ENCODE results near the gene CSRP3. TPM values are rescaled to one million over a fixed set of nuclear protein-coding genes. Genes with fewer than 3 reads are reported as not detected.
A peak's percentile ranks its signal among the peaks of the same experiment; 100 is the strongest.

Gene CSRP3
- not detected in 2 replicates for total RNA-seq
- 0.15 TPM in 1 of 2 replicates, not detected in the other for polyA plus RNA-seq
- polyA plus RNA-seq (2012), result not detected in 2 replicates
- polyA minus RNA-seq (ENCODE audit: low replicate concordance), result not detected in 2 replicates

DNA sequence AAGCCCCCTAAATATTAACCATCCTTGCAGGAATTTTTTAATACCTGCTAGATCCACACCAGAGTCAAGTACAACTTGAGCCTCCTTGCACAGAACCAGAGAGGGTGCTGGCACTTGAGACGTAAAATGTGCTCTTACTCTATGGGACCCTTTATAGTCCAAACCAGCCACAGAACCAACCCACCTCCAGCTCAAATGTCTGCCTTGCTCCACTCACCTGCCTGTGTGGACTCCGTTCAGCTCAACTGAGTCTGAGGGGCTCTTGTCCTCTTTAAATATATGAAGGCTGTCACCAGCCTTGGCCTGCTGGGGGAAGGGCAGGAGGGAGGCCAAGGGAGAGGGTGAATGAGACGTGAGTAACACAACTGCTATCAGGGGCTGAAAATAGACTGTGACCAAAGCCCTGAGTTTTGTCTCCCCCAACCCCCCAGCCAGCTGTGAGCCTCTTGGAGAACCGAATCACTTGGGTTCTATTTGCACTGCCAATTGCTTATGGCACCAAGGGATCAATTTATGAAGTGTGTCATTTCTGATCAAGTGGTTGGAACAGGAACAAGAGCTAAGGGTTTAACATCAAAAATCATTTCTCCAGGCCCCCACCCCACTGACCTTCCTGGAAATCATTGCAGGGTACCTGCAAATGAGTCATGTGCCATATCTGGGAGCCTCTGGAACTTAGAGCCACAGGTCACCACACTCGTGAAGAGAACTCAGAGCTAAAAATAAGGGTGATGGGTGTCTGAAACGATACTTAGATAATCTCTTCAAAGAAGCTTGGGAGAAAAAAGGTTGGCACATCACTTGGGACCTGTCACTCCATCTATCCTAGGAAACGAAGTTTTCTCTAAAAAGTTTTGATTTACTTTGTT is at the start of gene CSRP3:
TSS of gene CSRP3 (minus strand) at position 247 of the 869 bp plus-strand sequence. CDS start 9,535 bp downstream, outside the sequence.
- Histone ChIP-seq H3K9ac (ENCODE audit: insufficient read depth, low read length) (no peak within 1 kb of the TSS), H3K9me3 (ENCODE audit: control insufficient read depth, insufficient read depth, low read depth, low read length) (no peaks in the 10 kb centered on the region), H3K4me3 (replicated peaks in 1 of 4; ENCODE audit: control extremely low read depth in 1 of 4, insufficient read depth in 1 of 4, low read depth in 3 of 4, low read length in 4 of 4) (no peak within 1 kb of the TSS), H3K27ac (ENCODE audit: insufficient read depth, low read length) (no peak within 1 kb of the TSS), H3K4me2 (ENCODE audit: extremely low read depth, insufficient read depth, low read length) (no peak within 1 kb of the TSS), H4K20me1 (ENCODE audit: control insufficient read depth, extremely low read depth, insufficient read depth, low read length) (no peaks in the 10 kb centered on the region), H3K27me3 (ENCODE audit: control insufficient read depth, insufficient read depth, low read length) (peaks cover 10% of the 10 kb centered on the region), H3K4me1 (ENCODE audit: control insufficient read depth, extremely low read depth, insufficient read depth, low read length) (peaks cover 2% of the 10 kb centered on the region), H3K36me3 (ENCODE audit: control insufficient read depth, insufficient read depth, low read length) (no peaks in the 10 kb centered on the region), H3K79me2 (ENCODE audit: control insufficient read depth, insufficient read depth, low read length) (no peaks in the 10 kb centered on the region), H2AFZ (ENCODE audit: low read length) (no peak within 1 kb of the TSS)
- DNase-seq (ENCODE audit: low read depth in 2 of 2), result peak in 1 of 2 donors; percentile 56
- TF ChIP-seq CTCF (conservative IDR thresholded peaks at IDR 0.05 in 1 of 2, IDR thresholded peaks at IDR 0.05 in 1 of 2; ENCODE audit: low read depth in 1 of 2, low read length in 2 of 2), result no peak
- no peak for TF ChIP-seq EZH2 (IDR thresholded peaks at IDR 0.05; ENCODE audit: low read length, missing control alignments)

DNA sequence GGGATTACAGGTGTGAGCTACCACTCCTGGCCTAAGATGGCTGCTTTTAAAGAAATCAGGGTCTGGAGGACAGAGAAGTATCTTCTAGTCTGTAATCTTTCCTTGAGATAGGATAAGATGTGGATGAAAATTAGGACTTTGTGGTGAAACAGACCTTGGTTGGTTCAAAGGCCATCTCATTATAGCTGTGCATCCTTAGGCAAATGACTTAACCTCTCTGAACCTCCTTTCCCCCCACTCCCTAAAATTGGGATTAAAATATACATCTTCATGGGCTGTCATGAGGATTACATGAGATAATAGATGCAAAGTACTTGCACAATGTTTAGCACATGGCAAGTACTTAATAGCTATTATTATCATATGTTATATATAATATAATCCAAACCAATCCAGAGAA is 49.8 kb upstream of the CSRP3 start:
- no peak overlapping the region for H2AFZ ChIP-seq (ENCODE audit: low read length)
- H3K9ac ChIP-seq (ENCODE audit: insufficient read depth, low read length), result no peak overlapping the region
- no peaks in the 10 kb centered on the region for H3K4me1 ChIP-seq (ENCODE audit: control insufficient read depth, extremely low read depth, insufficient read depth, low read length)
- no peak for TF ChIP-seq EZH2 (IDR thresholded peaks at IDR 0.05; ENCODE audit: low read length, missing control alignments)
- TF ChIP-seq CTCF (conservative IDR thresholded peaks at IDR 0.05 in 1 of 2, IDR thresholded peaks at IDR 0.05 in 1 of 2; ENCODE audit: low read depth in 1 of 2, low read length in 2 of 2), result no peak
- H3K36me3 ChIP-seq (ENCODE audit: control insufficient read depth, insufficient read depth, low read length), result no peaks in the 10 kb centered on the region
- no peaks in the 10 kb centered on the region for H3K79me2 ChIP-seq (ENCODE audit: control insufficient read depth, insufficient read depth, low read length)
- peaks cover 13% of the 10 kb centered on the region for H3K27me3 ChIP-seq (ENCODE audit: control insufficient read depth, insufficient read depth, low read length)
- DNase-seq (ENCODE audit: low read depth in 2 of 2), result no peak
- H3K27ac ChIP-seq (ENCODE audit: insufficient read depth, low read length), result no peak overlapping the region
- H3K4me3 ChIP-seq (replicated peaks in 1 of 4; ENCODE audit: control extremely low read depth in 1 of 4, insufficient read depth in 1 of 4, low read depth in 3 of 4, low read length in 4 of 4), result no peak overlapping the region
- no peak overlapping the region for H3K4me2 ChIP-seq (ENCODE audit: extremely low read depth, insufficient read depth, low read length)
- no peaks in the 10 kb centered on the region for H4K20me1 ChIP-seq (ENCODE audit: control insufficient read depth, extremely low read depth, insufficient read depth, low read length)
- H3K9me3 ChIP-seq (ENCODE audit: control insufficient read depth, insufficient read depth, low read depth, low read length), result no peaks in the 10 kb centered on the region

GRCh38 chr11:19246816-19247215 is 45.0 kb upstream of the CSRP3 start:
- no peaks in the 10 kb centered on the region for H3K4me1 ChIP-seq (ENCODE audit: control insufficient read depth, extremely low read depth, insufficient read depth, low read length)
- TF ChIP-seq EZH2 (IDR thresholded peaks at IDR 0.05; ENCODE audit: low read length, missing control alignments), result no peak
- TF ChIP-seq CTCF (conservative IDR thresholded peaks at IDR 0.05 in 1 of 2, IDR thresholded peaks at IDR 0.05 in 1 of 2; ENCODE audit: low read depth in 1 of 2, low read length in 2 of 2), result no peak
- DNase-seq (ENCODE audit: low read depth in 2 of 2), result no peak
- no peaks in the 10 kb centered on the region for H4K20me1 ChIP-seq (ENCODE audit: control insufficient read depth, extremely low read depth, insufficient read depth, low read length)
- H3K4me2 ChIP-seq (ENCODE audit: extremely low read depth, insufficient read depth, low read length), result no peak overlapping the region
- no peak overlapping the region for H3K4me3 ChIP-seq (replicated peaks in 1 of 4; ENCODE audit: control extremely low read depth in 1 of 4, insufficient read depth in 1 of 4, low read depth in 3 of 4, low read length in 4 of 4)
- no peaks in the 10 kb centered on the region for H3K9me3 ChIP-seq (ENCODE audit: control insufficient read depth, insufficient read depth, low read depth, low read length)
- H3K36me3 ChIP-seq (ENCODE audit: control insufficient read depth, insufficient read depth, low read length), result no peaks in the 10 kb centered on the region
- no peak overlapping the region for H2AFZ ChIP-seq (ENCODE audit: low read length)
- no peaks in the 10 kb centered on the region for H3K79me2 ChIP-seq (ENCODE audit: control insufficient read depth, insufficient read depth, low read length)
- peaks cover 27% of the 10 kb centered on the region for H3K27me3 ChIP-seq (ENCODE audit: control insufficient read depth, insufficient read depth, low read length)
- H3K27ac ChIP-seq (ENCODE audit: insufficient read depth, low read length), result no peak overlapping the region
- no peak overlapping the region for H3K9ac ChIP-seq (ENCODE audit: insufficient read depth, low read length)

All from fibroblast of lung (primary cell).